H1 (cell line): ENCODE data around the gene GNAL. TPM values are rescaled to one million over a fixed set of nuclear protein-coding genes. Genes with fewer than 3 reads are reported as not detected.

Experiments used
- PHF8 ChIP-seq: fragments of 200-600 bp; sonication (generic); conservative IDR thresholded peaks from 2 replicates; pipeline ENCODE4 v1.7.1; 2012; ENCODE audit warnings: low read depth, mild to moderate bottlenecking, inconsistent platforms, low read length, moderate library complexity
- polyA plus RNA-seq, 7 experiments: library from polyadenylated mRNA; depleted of rRNA in 3 of 7; stranded (reverse) in 5 of 7; unstranded in 2 of 7; fragments of >200 nt in 5 of 7; fragments of 200-250 nt in 2 of 7; gene quantifications; 1 replicate in 5 of 7; 2 replicates in 1 of 7; 4 replicates in 1 of 7; pipeline versions ENCODE4 v1.2.1 to v1.2.3, GENCODE V29; 2011 to 2013; ENCODE audit warnings: missing spikeins in 2 of 7, mixed read lengths in 2 of 7
- total RNA-seq: library from RNA; stranded (reverse); fragmentation: NEBNext Ultra II Directional; extraction: Animal tissue kit (Norgen Biotek cat#: 25700); gene quantifications from 2 replicates; pipeline ENCODE4 v1.2.1, GENCODE V29; 2021
- TF ChIP-seq, protein P1 (sequence below): IDR thresholded peaks from 2 replicates; pipeline ENCODE4 v1.6.1; 2012; ENCODE audit warnings: inconsistent platforms

Gene GNAL
- total and polyA plus RNA-seq, 2 of the 8 experiments (the other 6 are each of a cell fraction or from before 2014, with no cell fraction given), result 13.2 to 18.3 TPM

GRCh38 chr18:11885278-11885947 lies 196.3 kb downstream of the GNAL start (continued):
- TF ChIP-seq, protein P1, sequence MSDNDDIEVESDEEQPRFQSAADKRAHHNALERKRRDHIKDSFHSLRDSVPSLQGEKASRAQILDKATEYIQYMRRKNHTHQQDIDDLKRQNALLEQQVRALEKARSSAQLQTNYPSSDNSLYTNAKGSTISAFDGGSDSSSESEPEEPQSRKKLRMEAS, result no peak
- no peak for TF ChIP-seq PHF8
